Right ventricle myocardium superior (tissue), 1 donor: Measurements from ENCODE around the gene SHISA3. TPM values are rescaled to one million over a fixed set of nuclear protein-coding genes. Genes with fewer than 3 reads are reported as not detected.

ENCODE experiments used
- ATAC-seq: fragments of 200-7000 bp; cut with Tn5 transposase; one replicate; pipeline ENCODE4 v1.9.1; 2020; ENCODE audit warnings: mild to moderate bottlenecking; ENCODE audit not compliant: poor library complexity
- DNase-seq: peaks from one replicate; pipeline ENCODE4 v3.0.0-alpha.2; 2020
- intact Hi-C: fragments of 100-400 bp; cut with DNase I; formaldehyde crosslinking; loops from one replicate; pipeline ENCODE4 v1.11.2; 2022
- total RNA-seq: library from RNA; stranded (reverse); fragmentation: NEBNext Ultra II Directional; extraction: Animal tissue kit (Norgen Biotek cat#: 25700); gene quantifications from one replicate; pipeline ENCODE4 v1.2.1, GENCODE V29; 2021
- donor health status: DM: no; HTN: yes; CAD: no; lungs with severe emphysema.

SHISA3 gene
- total RNA-seq, 1 donor from 2014 or later, result 6.7 TPM

DNA sequence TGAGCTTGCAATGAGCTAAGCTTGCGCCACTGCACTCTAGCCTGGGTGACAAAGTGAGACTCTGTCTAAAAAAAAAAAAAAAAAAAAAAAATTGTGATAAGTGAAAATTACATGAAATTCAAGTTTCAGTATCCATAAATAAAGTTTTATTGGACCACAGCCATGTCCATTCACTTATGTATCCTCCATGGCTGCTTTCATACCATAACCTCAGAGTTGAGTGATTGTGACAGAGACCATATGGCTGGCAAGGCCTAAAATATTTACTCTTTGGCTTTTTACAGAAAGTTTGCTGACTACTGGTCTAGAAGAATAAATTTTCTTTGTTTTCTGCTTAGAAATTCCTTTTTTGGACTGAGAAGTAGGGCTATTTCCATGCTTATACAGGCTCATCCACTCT lies 11.8 kb upstream of the SHISA3 start:
- ATAC-seq (no peak), DNase-seq (no peak)
- intact Hi-C loops, result no loop called here

GRCh38 chr4:42390622-42391354 lies 6.5 kb upstream of the SHISA3 start:
- intact Hi-C loops, result no loop called here
- DNase-seq (no peak), ATAC-seq (no peak)

DNA sequence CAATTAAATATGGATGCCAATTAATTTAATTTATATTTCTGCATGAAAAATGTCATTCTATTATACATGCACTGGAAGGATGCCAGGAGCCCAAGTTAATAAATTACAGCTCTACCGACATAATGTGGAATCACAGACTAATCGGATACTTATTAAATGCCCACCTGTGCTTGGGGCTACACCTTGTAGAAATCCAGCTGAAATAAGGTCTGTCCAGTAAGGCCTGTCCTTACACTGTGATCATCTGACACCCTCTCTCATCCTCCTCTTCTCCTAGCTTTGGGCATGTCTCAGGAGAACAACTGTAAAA lies 6.0 kb upstream of the SHISA3 start:
- ATAC-seq (no peak), DNase-seq (no peak)
- intact Hi-C loops, result no loop called here

DNA sequence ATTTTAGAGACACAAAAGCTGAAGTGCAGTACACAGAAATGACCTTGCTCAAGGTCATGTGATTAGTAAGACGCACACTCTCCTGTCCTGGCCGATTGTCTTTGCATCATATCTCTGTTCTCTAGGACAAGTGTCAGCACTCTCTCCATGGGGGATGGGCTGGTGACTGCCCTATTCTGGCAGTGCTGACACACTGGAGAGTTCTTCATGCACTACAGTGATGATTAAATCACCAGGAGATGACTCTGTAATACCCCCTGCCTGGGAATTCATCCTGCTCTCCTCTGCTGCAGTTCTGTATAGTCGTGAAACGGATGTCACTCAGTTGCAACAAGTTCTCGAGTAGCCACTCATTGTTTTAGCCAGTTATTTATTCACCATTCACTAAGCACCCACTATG lies 5.3 kb upstream of the SHISA3 start:
- peak; percentile 95 for ATAC-seq
- intact Hi-C loops, result no loop called here
- no peak for DNase-seq

GRCh38 chr4:42392436-42392835 lies 4.9 kb upstream of the SHISA3 start:
- DNase-seq (no peak), ATAC-seq (no peak)
- intact Hi-C loops, result no loop called here

GRCh38 chr4:42395595-42395994 lies 1.7 kb upstream of the SHISA3 start:
- DNase-seq (no peak), ATAC-seq (no peak)
- intact Hi-C loops, result no loop called here

- no peak for ATAC-seq
- intact Hi-C loops, result no loop called here
- DNase-seq, result no peak
Observed at GRCh38 chr4:42396361-42396751, 932 bp upstream of the SHISA3 start.

DNA sequence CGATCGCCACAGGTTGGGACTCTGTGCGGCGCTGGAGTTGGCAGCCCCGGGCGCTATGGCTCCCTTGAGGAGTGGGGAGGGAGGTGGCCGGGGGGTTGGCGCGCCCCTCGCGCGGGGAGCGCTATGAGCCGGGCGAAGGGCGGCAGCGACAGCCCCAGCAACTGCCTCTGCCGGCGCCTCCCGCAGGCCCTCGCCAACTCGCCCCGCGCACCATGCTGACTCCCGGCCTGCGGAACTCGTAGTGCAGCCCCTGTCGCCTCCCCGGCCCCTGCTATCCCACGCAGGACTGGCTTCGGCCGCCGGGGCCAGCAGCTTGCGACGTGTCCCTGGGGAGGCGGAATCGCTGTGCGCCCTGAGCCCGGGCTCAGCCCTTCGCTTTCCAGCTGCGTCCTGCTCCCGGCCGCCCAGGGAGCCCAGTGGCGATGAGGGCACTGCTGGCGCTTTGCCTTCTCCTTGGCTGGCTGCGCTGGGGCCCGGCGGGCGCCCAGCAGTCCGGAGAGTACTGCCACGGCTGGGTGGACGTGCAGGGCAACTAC lies 415 bp downstream of the SHISA3 start:
- DNase-seq (peak; percentile 48), ATAC-seq (peak; percentile 59)
- intact Hi-C loops, result no loop called here

DNA sequence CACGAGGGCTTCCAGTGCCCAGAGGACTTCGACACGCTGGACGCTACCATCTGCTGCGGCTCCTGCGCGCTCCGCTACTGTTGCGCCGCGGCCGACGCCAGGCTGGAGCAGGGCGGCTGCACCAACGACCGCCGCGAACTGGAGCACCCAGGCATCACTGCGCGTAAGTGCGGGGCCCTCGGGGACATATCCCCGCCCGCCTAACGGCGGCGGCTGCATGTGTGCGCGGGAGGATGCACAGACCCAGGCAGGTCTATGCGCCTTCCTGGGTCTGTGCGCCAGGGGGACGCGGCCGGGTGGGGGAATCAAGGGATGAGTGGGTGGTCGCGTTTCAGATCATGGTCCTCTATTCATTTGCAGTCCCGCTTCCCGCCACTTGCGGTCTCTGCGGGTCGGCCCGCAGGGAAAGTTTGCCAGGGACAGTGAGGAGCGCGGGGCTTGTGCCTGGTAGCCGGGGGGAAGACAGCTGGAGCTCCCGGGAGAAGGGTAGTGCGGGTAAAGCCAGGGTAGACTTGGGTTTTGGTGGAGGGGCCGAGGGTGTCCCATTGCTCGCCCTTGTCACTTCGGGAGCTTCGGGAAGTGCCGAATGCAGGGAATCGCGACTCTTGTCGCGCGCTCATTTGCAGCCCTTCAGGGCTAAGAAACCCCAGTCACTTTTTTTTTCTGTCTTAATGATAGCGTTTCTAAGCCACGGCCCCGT lies 1.0 kb downstream of the SHISA3 start:
- no peak for DNase-seq
- intact Hi-C loops, result no loop called here
- ATAC-seq, result peak; percentile 62

GRCh38 chr4:42398871-42399331 lies 1.6 kb downstream of the SHISA3 start:
- ATAC-seq (no peak), DNase-seq (no peak)
- intact Hi-C loops, result no loop called here

GRCh38 chr4:42399393-42399792 lies 2.1 kb downstream of the SHISA3 start:
- intact Hi-C loops, result no loop called here
- ATAC-seq, result no peak
- DNase-seq, result no peak

DNA sequence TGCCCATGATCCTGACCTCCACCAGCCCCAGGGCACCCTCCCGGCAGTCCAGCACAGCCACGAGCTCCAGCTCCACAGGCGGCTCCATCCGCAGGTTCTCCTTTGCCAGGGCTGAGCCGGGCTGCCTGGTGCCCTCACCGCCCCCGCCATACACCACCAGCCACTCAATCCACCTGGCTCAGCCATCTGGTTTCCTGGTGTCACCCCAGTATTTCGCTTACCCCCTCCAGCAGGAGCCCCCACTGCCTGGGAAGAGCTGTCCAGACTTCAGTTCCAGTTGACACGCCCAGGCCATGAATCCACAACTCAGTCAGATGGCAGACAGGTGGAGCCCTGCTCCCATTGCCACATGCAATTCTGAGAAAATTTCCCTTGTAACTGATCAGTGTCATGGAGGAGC lies 3.9 kb downstream of the SHISA3 start:
- ATAC-seq, result no peak
- DNase-seq, result no peak
- intact Hi-C loops, result no loop called here

DNA sequence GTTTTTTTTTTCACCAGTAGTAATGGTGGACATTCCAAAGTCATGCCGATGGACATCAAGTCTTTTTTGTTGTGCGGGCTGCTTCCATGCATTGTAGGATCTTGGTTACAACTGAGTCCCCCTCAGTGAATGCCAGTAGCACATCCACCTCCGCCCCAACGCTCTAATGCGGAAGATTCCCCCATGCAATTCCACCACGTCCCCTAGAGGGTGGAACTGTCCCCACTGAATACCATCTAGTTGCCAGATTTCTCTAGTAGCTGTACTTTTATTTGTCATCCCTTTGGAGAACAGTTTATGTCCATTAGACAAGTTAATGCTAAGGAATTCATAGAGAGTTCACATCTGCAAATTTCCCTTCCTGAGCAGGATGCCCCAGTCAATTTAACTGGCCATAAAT lies 6.7 kb downstream of the SHISA3 start:
- ATAC-seq, result no peak
- intact Hi-C loops, result no loop called here
- DNase-seq, result no peak

DNA sequence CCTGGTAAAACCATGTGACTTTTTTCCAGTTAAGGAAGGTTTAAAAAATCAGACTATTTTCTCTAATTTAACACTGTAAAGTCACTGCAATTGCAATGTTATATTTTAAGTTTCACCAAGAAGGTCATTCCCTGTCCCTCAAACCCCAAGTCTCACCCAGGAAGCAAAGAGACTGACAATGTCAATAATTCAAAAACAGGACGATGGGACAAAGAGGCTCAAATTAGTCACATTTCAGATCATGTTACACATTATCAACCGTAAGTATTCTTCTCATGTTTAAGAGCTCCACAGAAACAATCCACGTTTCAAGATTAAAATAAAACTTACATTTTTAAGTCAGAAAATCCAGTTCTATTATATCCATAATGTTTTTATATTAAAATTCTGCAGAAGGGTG lies 13.2 kb downstream of the SHISA3 start:
- ATAC-seq (no peak), DNase-seq (no peak)
- intact Hi-C loops, result no loop called here

DNA sequence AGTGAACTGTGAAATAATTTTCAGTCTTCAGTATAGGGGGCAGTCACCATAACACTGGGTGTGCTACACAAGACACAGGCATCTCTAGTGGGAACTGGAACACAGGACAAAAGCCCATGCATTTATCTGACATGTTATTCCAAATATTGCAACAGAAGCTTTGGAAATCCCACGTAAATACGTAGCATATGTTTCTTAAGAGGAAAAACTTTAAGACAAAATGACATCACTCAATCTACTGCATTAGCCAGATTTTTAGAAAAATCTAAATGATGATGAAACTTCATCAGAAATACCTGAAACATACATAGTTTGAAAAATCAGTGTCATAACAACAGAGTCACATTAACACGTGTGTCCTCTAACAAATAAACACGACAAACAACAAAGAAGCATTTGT lies 14.5 kb downstream of the SHISA3 start:
- no peak for ATAC-seq
- no peak for DNase-seq
- intact Hi-C loops, result no loop called here

GRCh38 chr4:42412251-42412650 lies 15.0 kb downstream of the SHISA3 start:
- DNase-seq, result no peak
- peak; percentile 67 for ATAC-seq
- intact Hi-C loops, result no loop called here

DNA sequence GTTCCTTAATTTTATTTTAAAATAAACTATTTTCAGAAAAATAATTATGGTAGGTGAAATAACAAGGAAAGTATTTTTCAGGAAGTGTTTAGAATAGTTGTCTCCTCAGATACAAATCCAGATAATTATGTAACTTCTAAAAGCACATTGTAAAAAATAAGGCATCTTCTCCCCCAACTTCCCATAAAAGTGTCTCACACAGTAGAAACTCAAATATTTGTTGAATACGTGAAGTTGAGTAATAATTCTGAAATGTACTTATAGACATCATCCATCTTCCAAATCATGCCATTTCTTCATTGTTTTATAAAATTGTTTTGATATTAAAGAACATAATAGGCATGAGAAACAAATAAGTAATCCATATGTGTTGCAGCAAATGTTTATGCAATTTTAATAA lies 18.0 kb downstream of the SHISA3 start:
- no peak for ATAC-seq
- intact Hi-C loops, result no loop called here
- DNase-seq, result no peak

- no peak for DNase-seq
- intact Hi-C loops, result no loop called here
- ATAC-seq, result no peak
Observed at GRCh38 chr4:42416017-42416416, 18.7 kb downstream of the SHISA3 start.

DNA sequence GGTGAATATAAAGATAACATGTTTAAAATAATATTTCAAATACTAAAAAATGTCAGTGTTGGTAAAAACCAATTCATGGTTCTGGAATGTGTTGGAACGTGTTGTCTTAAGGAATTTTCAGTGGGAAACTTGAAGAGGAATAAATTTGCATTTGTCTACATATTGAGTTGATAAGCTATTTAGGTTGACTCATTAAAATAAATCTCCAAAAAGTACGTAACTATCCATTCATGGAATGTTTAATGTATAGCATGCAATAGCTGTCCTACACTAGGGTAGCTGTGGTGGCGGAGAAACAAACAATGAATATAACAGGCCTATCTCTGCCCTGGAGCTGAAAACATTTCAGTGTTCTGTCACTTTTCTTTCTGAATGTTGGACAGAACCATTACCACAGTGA lies 20.3 kb downstream of the SHISA3 start:
- intact Hi-C loops, result no loop called here
- ATAC-seq (no peak), DNase-seq (no peak)

GRCh38 chr4:42420140-42420539 lies 22.9 kb downstream of the SHISA3 start:
- intact Hi-C loops, result no loop called here
- DNase-seq, result no peak
- no peak for ATAC-seq
